Activated T-helper 9 cell treated with anti-CD3 and anti-CD28 coated beads, Interleukin-2, amount 50 U/mL, for 16 hours (primary cell): ENCODE results near the gene SYNGR3.
"Not testable (repeated sequence)": the region's sequence is repeated elsewhere in the genome, so short reads cannot be mapped to it uniquely, and the experiment has no call there.

Experiments used
- DNase-seq: peaks from one replicate; pipeline ENCODE4 v3.0.0-alpha.2; 2020; ENCODE audit warnings: low read depth

The SYNGR3 gene

GRCh38 chr16:1989209-1990100 is at the start of gene SYNGR3:
Gene SYNGR3, plus strand, starts transcription at chr16:1989970. Its CDS starts 133 bp downstream, at chr16:1990103.
- no peak for DNase-seq

GRCh38 chr16:1940273-1941161 is 49.3 kb upstream of the SYNGR3 start:
- no peak for DNase-seq

- DNase-seq, result no peak
These were observed 48.4 kb upstream of the SYNGR3 start for GRCh38 chr16:1941162-1942046.

- no peak for DNase-seq
These were observed 47.5 kb upstream of the SYNGR3 start for GRCh38 chr16:1942047-1942809.

GRCh38 chr16:1942810-1943726 is 46.7 kb upstream of the SYNGR3 start, which contains the start of gene MSRB1:
Gene MSRB1, minus strand, starts transcription at chr16:1943199. Its CDS starts 43 bp downstream, at chr16:1943156.
- peak; percentile 98 for DNase-seq

GRCh38 chr16:1944612-1945199 is 45.1 kb upstream of the SYNGR3 start:
- DNase-seq, result no peak

- no peak for DNase-seq
These were observed 44.0 kb upstream of the SYNGR3 start for GRCh38 chr16:1945559-1946391.

- DNase-seq, result no peak
These were observed 43.0 kb upstream of the SYNGR3 start for GRCh38 chr16:1946495-1947368.

GRCh38 chr16:1947369-1947670 is 42.5 kb upstream of the SYNGR3 start:
- DNase-seq, result no peak

GRCh38 chr16:1949507-1949906 is 40.3 kb upstream of the SYNGR3 start:
- no peak for DNase-seq

- no peak for DNase-seq
These were observed 39.7 kb upstream of the SYNGR3 start for GRCh38 chr16:1950047-1950446.

GRCh38 chr16:1950559-1950958 is 39.2 kb upstream of the SYNGR3 start:
- DNase-seq, result no peak

GRCh38 chr16:1953734-1954133 is 36.0 kb upstream of the SYNGR3 start:
- no peak for DNase-seq

GRCh38 chr16:1957434-1958142 is 32.2 kb upstream of the SYNGR3 start:
- DNase-seq, result not testable (repeated sequence)

- DNase-seq, result not testable (repeated sequence)
These were observed 31.7 kb upstream of the SYNGR3 start for GRCh38 chr16:1958143-1958491.

GRCh38 chr16:1958715-1959268 is 31.0 kb upstream of the SYNGR3 start:
- DNase-seq, result no peak
